Measurements from ENCODE around the gene LIX1. TPM values are rescaled to one million over a fixed set of nuclear protein-coding genes. Genes with fewer than 3 reads are reported as not detected.

LIX1 gene
- total RNA-seq, 1 experiment from 2014 or later, result not detected

- intact Hi-C loops (cut with micrococcal nuclease), result no loop called here
- no peaks in the 10 kb centered on the region for H3K36me3 Mint-ChIP-seq (ENCODE audit: insufficient read depth, unreplicated experiment)
- H3K27ac Mint-ChIP-seq (ENCODE audit: low read depth, unreplicated experiment), result no peak overlapping the region
- CTCF ChIA-PET, result interaction anchor here (0.7 to 1.1 kb wide), 2 partner anchors 94 to 445 kb away, joined by 5 read pairs; no protein-coding TSS in a partner anchor
- no peak overlapping the region for H3K4me3 Mint-ChIP-seq (ENCODE audit: unreplicated experiment)
- TF ChIP-seq CTCF (IDR thresholded peaks at IDR 0.05; ENCODE audit: unreplicated experiment), result no peak
- peaks cover 32% of the 10 kb centered on the region for H3K27me3 Mint-ChIP-seq (ENCODE audit: insufficient read depth, unreplicated experiment)
- POLR2A ChIA-PET, result no interaction called here
- no peaks in the 10 kb centered on the region for H3K4me1 Mint-ChIP-seq (ENCODE audit: insufficient read depth, unreplicated experiment)
- H3K9me3 Mint-ChIP-seq (ENCODE audit: unreplicated experiment), result peaks cover 16% of the 10 kb centered on the region
- BruUV-seq (replicated peaks), result no TSS peak
- DNase-seq (ENCODE audit: unreplicated experiment), result no peak
These were observed 95.3 kb downstream of the LIX1 start for GRCh38 chr5:97047076-97047475.

GRCh38 chr5:97046270-97046982 lies 96.0 kb downstream of the LIX1 start:
- Mint-ChIP-seq H3K4me1 (ENCODE audit: insufficient read depth, unreplicated experiment) (no peaks in the 10 kb centered on the region), H3K4me3 (ENCODE audit: unreplicated experiment) (no peak overlapping the region), H3K36me3 (ENCODE audit: insufficient read depth, unreplicated experiment) (no peaks in the 10 kb centered on the region), H3K27me3 (ENCODE audit: insufficient read depth, unreplicated experiment) (peaks cover 31% of the 10 kb centered on the region), H3K27ac (ENCODE audit: low read depth, unreplicated experiment) (no peak overlapping the region), H3K9me3 (ENCODE audit: unreplicated experiment) (peaks cover 11% of the 10 kb centered on the region)
- intact Hi-C loops (cut with micrococcal nuclease), result no loop called here
- CTCF ChIA-PET, result interaction anchor here (0.8 to 1.6 kb wide), 2 partner anchors 108 to 178 kb away, joined by 4 to 8 read pairs; no protein-coding TSS in a partner anchor
- POLR2A ChIA-PET, result no interaction called here
- peak; percentile 20 for DNase-seq (ENCODE audit: unreplicated experiment)
- BruUV-seq (replicated peaks), result no TSS peak
- no peak for TF ChIP-seq CTCF (IDR thresholded peaks at IDR 0.05; ENCODE audit: unreplicated experiment)

GRCh38 chr5:97044052-97044451 lies 98.4 kb downstream of the LIX1 start:
- Mint-ChIP-seq H3K27me3 (ENCODE audit: insufficient read depth, unreplicated experiment) (peaks cover 14% of the 10 kb centered on the region), H3K9me3 (ENCODE audit: unreplicated experiment) (no peaks in the 10 kb centered on the region), H3K4me3 (ENCODE audit: unreplicated experiment) (no peak overlapping the region), H3K4me1 (ENCODE audit: insufficient read depth, unreplicated experiment) (no peaks in the 10 kb centered on the region), H3K27ac (ENCODE audit: low read depth, unreplicated experiment) (no peak overlapping the region), H3K36me3 (ENCODE audit: insufficient read depth, unreplicated experiment) (no peaks in the 10 kb centered on the region)
- intact Hi-C loops (cut with micrococcal nuclease), result no loop called here
- peak; percentile 51 for DNase-seq (ENCODE audit: unreplicated experiment)
- ChIA-PET POLR2A (interaction anchor here (1.1 kb wide), 1 partner anchor 13 kb away, joined by 3 read pairs; no protein-coding TSS in a partner anchor), CTCF (interaction anchor here (0.7 to 1.9 kb wide), 3 partner anchors 62 to 120 kb away, joined by 3 to 7 read pairs (median 3); no protein-coding TSS in a partner anchor)
- no TSS peak for BruUV-seq (replicated peaks)
- TF ChIP-seq CTCF (IDR thresholded peaks at IDR 0.05; ENCODE audit: unreplicated experiment), result peak; percentile 31

- Mint-ChIP-seq H3K27me3 (ENCODE audit: insufficient read depth, unreplicated experiment) (peaks cover 10% of the 10 kb centered on the region), H3K4me3 (ENCODE audit: unreplicated experiment) (no peak overlapping the region), H3K27ac (ENCODE audit: low read depth, unreplicated experiment) (no peak overlapping the region), H3K36me3 (ENCODE audit: insufficient read depth, unreplicated experiment) (no peaks in the 10 kb centered on the region), H3K9me3 (ENCODE audit: unreplicated experiment) (no peaks in the 10 kb centered on the region), H3K4me1 (ENCODE audit: insufficient read depth, unreplicated experiment) (no peaks in the 10 kb centered on the region)
- intact Hi-C loops (cut with micrococcal nuclease), result no loop called here
- TF ChIP-seq CTCF (IDR thresholded peaks at IDR 0.05; ENCODE audit: unreplicated experiment), result no peak
- no peak for DNase-seq (ENCODE audit: unreplicated experiment)
- ChIA-PET CTCF (interaction anchor here (0.7 to 1.0 kb wide), 3 partner anchors 62 to 121 kb away, joined by 3 read pairs; no protein-coding TSS in a partner anchor), POLR2A (interaction anchor here (1.1 kb wide), 1 partner anchor 12 kb away, joined by 3 read pairs; no protein-coding TSS in a partner anchor)
- no TSS peak for BruUV-seq (replicated peaks)
These were observed 98.9 kb downstream of the LIX1 start for GRCh38 chr5:97043511-97043910.
